Measurements from ENCODE around the gene AAMP. TPM values are rescaled to one million over a fixed set of nuclear protein-coding genes. Genes with fewer than 3 reads are reported as not detected.

The AAMP gene
- total RNA-seq, 1 experiment from 2014 or later, result 126 TPM

DNA sequence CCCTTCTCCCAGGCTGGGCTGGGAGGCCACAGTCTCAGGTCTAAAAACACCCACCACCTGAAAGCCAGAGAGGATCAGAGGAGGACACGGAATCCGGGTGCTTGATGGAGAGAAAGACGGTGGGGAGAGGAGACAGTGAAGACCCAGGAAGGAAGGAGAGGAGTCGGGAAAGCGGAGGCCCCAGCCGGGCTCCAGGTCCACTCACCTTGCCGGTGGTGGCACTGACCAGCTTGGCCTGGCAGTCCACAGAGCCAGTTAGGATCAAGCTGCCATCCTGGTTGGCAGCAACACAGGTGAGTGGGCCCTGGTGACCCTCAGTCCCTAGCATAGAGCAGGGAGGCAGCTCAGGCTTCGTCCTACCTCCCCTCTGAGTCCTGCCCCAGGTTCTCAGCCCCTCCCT is 4.3 kb downstream of the AAMP start:
- ChIA-PET CTCF (interaction anchor here (0.6 kb wide), 1 partner anchor 9 kb away, joined by 4 read pairs; no protein-coding TSS in a partner anchor), POLR2A (ENCODE audit: unreplicated experiment) (no interaction called here)
- TF ChIP-seq EZH2 (IDR thresholded peaks at IDR 0.05; ENCODE audit: low read depth), result no peak
- TF ChIP-seq, protein P1, sequence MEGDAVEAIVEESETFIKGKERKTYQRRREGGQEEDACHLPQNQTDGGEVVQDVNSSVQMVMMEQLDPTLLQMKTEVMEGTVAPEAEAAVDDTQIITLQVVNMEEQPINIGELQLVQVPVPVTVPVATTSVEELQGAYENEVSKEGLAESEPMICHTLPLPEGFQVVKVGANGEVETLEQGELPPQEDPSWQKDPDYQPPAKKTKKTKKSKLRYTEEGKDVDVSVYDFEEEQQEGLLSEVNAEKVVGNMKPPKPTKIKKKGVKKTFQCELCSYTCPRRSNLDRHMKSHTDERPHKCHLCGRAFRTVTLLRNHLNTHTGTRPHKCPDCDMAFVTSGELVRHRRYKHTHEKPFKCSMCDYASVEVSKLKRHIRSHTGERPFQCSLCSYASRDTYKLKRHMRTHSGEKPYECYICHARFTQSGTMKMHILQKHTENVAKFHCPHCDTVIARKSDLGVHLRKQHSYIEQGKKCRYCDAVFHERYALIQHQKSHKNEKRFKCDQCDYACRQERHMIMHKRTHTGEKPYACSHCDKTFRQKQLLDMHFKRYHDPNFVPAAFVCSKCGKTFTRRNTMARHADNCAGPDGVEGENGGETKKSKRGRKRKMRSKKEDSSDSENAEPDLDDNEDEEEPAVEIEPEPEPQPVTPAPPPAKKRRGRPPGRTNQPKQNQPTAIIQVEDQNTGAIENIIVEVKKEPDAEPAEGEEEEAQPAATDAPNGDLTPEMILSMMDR (conservative IDR thresholded peaks at IDR 0.05), result no peak
- H3K36me3 ChIP-seq (ENCODE audit: low read depth), result peaks cover 7% of the 10 kb centered on the region; the same call in 1 of the 2 replicates
- BruUV-seq (replicated peaks), result no TSS peak
- peaks cover 27% of the 10 kb centered on the region for H4K20me1 ChIP-seq (ENCODE audit: insufficient read depth)
- H3K9me2 ChIP-seq (ENCODE audit: insufficient read depth), result no peaks in the 10 kb centered on the region
- peaks cover 4% of the 10 kb centered on the region for H3K4me1 ChIP-seq (replicated peaks; ENCODE audit: insufficient read depth)
- H3K27me3 ChIP-seq (ENCODE audit: insufficient read depth, low read depth), result no peaks in the 10 kb centered on the region
- DNase-seq, result no peak
- H3K79me2 ChIP-seq (ENCODE audit: low read depth), result peaks cover 32% of the 10 kb centered on the region
- intact Hi-C loops (cut with micrococcal nuclease; ENCODE audit: unreplicated experiment), result no loop called here
- H3K27ac ChIP-seq, result no peak overlapping the region
- H3K9me3 ChIP-seq (ENCODE audit: insufficient read depth, low read depth), result no peaks in the 10 kb centered on the region
- H2AFZ ChIP-seq, result no peak overlapping the region
- no peak overlapping the region for H3K4me2 ChIP-seq
- no peak overlapping the region for H3K4me3 ChIP-seq
- H3F3A ChIP-seq (ENCODE audit: insufficient read depth, low read depth), result peaks cover 6% of the 10 kb centered on the region; the same call in 1 of the 2 replicates

DNA sequence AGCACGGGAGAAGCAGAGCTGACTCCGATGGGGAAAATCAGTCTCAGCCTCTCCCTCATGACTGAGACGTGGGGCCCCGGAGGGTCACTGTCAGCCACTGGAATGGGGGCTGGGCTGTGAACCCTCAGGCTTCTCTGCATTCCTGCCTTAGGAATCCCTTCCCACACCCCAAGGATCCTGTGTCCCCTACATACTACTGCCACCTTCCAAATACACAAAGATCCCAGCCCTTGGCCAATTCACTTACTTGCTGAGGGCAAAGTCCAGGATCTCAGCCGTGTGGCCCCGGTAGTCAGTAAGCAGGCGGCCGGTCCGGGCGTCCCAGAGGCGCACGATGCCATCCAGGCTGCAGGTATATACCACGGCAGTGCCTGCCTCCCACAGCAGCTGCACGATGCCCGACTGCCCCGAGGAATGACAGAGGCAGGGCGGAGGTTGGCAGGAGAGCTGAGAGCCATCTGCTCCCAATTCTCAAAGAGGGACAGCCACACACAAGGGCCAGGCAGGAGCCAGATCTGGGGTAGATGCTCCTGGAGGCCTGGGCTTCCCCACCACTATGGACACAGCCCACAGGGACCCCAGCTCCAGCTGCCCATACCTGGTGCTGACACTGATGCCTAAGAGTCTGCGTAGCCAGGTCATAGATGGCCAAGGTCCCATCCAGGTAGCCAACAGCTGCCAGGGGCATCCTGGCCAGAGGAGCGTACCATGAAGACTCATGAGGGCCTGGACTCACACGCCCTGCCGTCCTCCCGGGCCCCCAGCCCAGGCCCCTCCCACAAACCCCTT is 5.0 kb downstream of the AAMP start:
- no peak overlapping the region for H3K27ac ChIP-seq
- H3K79me2 ChIP-seq (ENCODE audit: low read depth), result peaks cover 30% of the 10 kb centered on the region
- BruUV-seq (replicated peaks), result no TSS peak
- no peaks in the 10 kb centered on the region for H3K9me3 ChIP-seq (ENCODE audit: insufficient read depth, low read depth)
- no peaks in the 10 kb centered on the region for H3K9me2 ChIP-seq (ENCODE audit: insufficient read depth)
- no peak overlapping the region for H3K4me3 ChIP-seq
- no peak overlapping the region for H2AFZ ChIP-seq
- no peaks in the 10 kb centered on the region for H3K27me3 ChIP-seq (ENCODE audit: insufficient read depth, low read depth)
- H3F3A ChIP-seq (ENCODE audit: insufficient read depth, low read depth), result peaks cover 6% of the 10 kb centered on the region; the same call in 1 of the 2 replicates
- DNase-seq, result no peak
- intact Hi-C loops (cut with micrococcal nuclease; ENCODE audit: unreplicated experiment), result no loop called here
- H3K4me1 ChIP-seq (replicated peaks; ENCODE audit: insufficient read depth), result peaks cover 4% of the 10 kb centered on the region
- ChIA-PET POLR2A (ENCODE audit: unreplicated experiment) (no interaction called here), CTCF (interaction anchor here (0.6 kb wide), 1 partner anchor 9 kb away, joined by 4 read pairs; no protein-coding TSS in a partner anchor)
- no peak for TF ChIP-seq EZH2 (IDR thresholded peaks at IDR 0.05; ENCODE audit: low read depth)
- TF ChIP-seq, protein P1 (conservative IDR thresholded peaks at IDR 0.05), result no peak
- no peak overlapping the region for H3K4me2 ChIP-seq
- peaks cover 7% of the 10 kb centered on the region; the same call in 1 of the 2 replicates for H3K36me3 ChIP-seq (ENCODE audit: low read depth)
- peaks cover 27% of the 10 kb centered on the region for H4K20me1 ChIP-seq (ENCODE audit: insufficient read depth)

DNA sequence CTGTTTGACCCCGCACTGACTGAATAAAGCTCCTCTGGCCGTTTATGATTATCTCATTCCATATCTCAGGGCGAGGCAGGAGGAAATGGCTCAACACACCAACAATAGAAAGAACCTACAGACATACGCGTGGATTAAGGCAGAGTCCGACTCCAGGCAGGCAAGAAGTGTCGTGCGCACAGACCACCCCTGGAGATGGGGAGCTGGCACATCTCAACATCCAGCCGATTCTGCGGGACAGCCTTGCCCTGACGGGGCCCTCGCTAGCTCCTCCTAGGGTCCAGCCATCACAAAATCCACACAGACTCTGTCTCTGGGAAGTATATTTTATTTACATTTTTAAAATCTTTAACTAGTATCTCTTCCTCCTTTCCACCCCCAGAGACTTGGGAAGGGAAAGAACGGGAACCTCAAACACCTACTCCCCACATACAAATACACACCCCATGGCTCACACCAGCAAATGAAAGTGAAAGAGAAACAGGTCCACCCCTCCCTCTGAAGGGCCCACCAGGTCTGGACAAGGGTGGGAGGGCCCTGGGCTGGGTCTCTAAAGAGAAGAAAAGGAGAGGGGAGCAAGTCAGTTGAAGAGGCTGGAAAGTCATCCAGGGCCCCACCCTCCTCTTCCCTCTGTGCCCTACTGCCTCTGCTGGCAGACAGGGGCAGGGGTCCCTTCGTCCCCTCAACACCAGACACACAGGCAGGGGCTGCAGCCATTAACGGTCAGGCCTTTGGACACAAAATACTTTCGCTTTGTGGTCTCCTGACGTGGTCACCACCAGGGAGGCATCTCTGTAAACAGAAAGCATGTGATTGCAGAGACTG is 5.9 kb downstream of the AAMP start:
- Histone ChIP-seq H3K9me2 (ENCODE audit: insufficient read depth) (no peaks in the 10 kb centered on the region), H3K27me3 (ENCODE audit: insufficient read depth, low read depth) (no peaks in the 10 kb centered on the region), H3K9me3 (ENCODE audit: insufficient read depth, low read depth) (no peaks in the 10 kb centered on the region), H2AFZ (no peak overlapping the region), H3K4me1 (replicated peaks; ENCODE audit: insufficient read depth) (peaks cover 4% of the 10 kb centered on the region), H3K4me3 (no peak overlapping the region), H3K4me2 (no peak overlapping the region), H3K27ac (no peak overlapping the region), H3F3A (ENCODE audit: insufficient read depth, low read depth) (peaks cover 6% of the 10 kb centered on the region; the same call in 1 of the 2 replicates), H3K79me2 (ENCODE audit: low read depth) (peaks cover 22% of the 10 kb centered on the region), H3K36me3 (ENCODE audit: low read depth) (peaks cover 7% of the 10 kb centered on the region; the same call in 1 of the 2 replicates), H4K20me1 (ENCODE audit: insufficient read depth) (peaks cover 23% of the 10 kb centered on the region)
- ChIA-PET POLR2A (ENCODE audit: unreplicated experiment) (no interaction called here), CTCF (no interaction called here)
- no TSS peak for BruUV-seq (replicated peaks)
- intact Hi-C loops (cut with micrococcal nuclease; ENCODE audit: unreplicated experiment), result no loop called here
- DNase-seq, result no peak
- no peak for TF ChIP-seq EZH2 (IDR thresholded peaks at IDR 0.05; ENCODE audit: low read depth)
- TF ChIP-seq, protein P1 (conservative IDR thresholded peaks at IDR 0.05), result no peak

Measured in PC-9 (cell line).